Right forelimb (tissue), 1 donor: ENCODE measurements around the gene RPS27.
"Not testable (repeated sequence)": the region's sequence is repeated elsewhere in the genome, so short reads cannot be mapped to it uniquely, and the experiment has no call there.

Experiments used
- DNase-seq: peaks from one replicate; pipeline ENCODE4 v3.0.0-alpha.2; 2018

Gene RPS27

DNA sequence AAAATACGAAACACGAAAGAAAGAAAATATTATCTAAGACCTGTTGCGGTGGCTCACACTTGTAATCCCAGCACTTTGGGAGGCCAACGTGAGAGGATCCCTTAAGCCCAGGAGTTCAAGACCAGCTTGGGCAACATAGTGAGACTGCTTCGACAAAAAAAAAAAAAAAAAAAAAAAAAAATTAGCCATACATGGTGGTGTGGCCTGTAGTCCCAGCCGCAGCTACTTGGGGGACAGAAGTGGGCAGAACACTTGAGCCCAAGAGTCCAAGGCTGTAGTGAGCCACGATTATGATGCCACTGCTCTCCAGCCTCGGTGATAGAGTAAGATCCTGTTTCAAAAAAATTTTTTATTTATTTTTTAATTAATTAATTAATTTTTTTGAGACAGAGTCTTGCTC is 2.9 kb upstream of the RPS27 start:
- no peak for DNase-seq

GRCh38 chr1:153991151-153991630 is 629 bp downstream of the RPS27 start:
- DNase-seq: no peak

- DNase-seq: no peak
These were observed 1.2 kb downstream of the RPS27 start for GRCh38 chr1:153991806-153992205.

GRCh38 chr1:153995202-153995601 is 4.6 kb downstream of the RPS27 start:
- no peak for DNase-seq

- no peak for DNase-seq
These were observed 5.1 kb downstream of the RPS27 start for GRCh38 chr1:153995640-153996039.

GRCh38 chr1:153996882-153997281 is 6.3 kb downstream of the RPS27 start:
- DNase-seq: not testable (repeated sequence)

- DNase-seq: no peak
These were observed 9.9 kb downstream of the RPS27 start for GRCh38 chr1:154000420-154000819.

- no peak for DNase-seq
These were observed 15.6 kb downstream of the RPS27 start for GRCh38 chr1:154006136-154006535.

- DNase-seq: no peak
These were observed 21.6 kb downstream of the RPS27 start for GRCh38 chr1:154012129-154012528.

GRCh38 chr1:154012543-154012942 is 22.0 kb downstream of the RPS27 start:
- DNase-seq: not testable (repeated sequence)

- DNase-seq: no peak
These were observed 23.8 kb downstream of the RPS27 start for GRCh38 chr1:154014154-154014907.

DNA sequence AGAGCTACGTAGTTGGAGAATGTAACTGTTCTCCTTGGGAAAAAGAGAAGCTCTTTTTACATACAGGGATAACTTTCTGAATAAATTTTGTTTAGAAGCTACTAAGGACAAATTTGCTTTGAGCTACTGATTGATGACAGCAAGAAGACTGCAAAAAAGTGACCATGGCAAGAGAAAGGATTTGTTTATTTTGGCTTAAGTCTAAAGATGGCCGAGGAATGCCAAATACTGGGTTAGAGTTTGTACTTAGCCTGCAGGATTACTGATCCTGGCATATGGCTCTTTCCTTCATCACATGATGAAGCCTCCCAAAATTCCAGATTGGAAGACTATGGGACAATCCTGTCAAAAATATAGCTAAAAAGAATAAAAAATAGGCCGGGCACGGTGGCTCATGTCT is 28.7 kb downstream of the RPS27 start:
- DNase-seq: no peak

- no peak for DNase-seq
These were observed 29.4 kb downstream of the RPS27 start for GRCh38 chr1:154019940-154020339.

DNA sequence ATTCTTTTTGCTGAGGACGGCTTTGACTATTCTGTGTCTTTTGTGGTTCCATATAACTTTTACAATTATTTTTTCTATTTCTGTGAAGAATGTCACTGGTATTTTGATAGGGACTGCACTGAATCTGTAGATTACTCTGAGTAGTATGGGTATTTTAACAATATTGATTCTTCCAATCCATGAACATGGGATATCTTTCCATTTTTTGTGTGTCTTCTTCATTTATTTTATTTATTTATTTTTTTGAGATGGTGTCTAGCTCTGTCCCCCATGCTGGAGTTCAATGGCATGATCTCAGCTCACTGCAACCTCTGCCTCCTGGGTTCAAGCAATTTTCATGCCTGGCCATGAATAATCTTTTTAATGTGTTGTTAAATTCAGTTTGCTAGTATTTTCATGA is 43.1 kb downstream of the RPS27 start:
- DNase-seq: not testable (repeated sequence)
